HEK293 (cell line): ENCODE data around the gene VAV3.

Experiments
- CTCF ChIA-PET: fragments of 350-600 bp; formaldehyde crosslinking; extraction: SDS; loops from one replicate; lab custom pipeline; 2021; ENCODE audit warnings: antibody characterized with exemption; lab: Yijun Ruan, JAX
- POLR2A ChIA-PET: fragments of 300-600 bp; formaldehyde crosslinking; extraction: SDS; loops from one replicate; lab custom pipeline; 2020; ENCODE audit warnings: antibody characterized with exemption, inconsistent platforms; lab: Yijun Ruan, JAX
- H3K27ac ChIP-seq: fragments of 200-500 bp; sonication (Bioruptor generic); 2 replicates; pipeline ENCODE4 v1.5.1; 2014; ENCODE audit warnings: low read depth, low read length, control low read depth, inconsistent platforms; ENCODE audit errors: extremely low read depth
- H3K36me3 ChIP-seq, 2 experiments: fragments of 200-500 bp in 1 of 2; sonication (Bioruptor generic) in 1 of 2; 1 replicate in 1 of 2; 2 replicates in 1 of 2; pipeline ENCODE4 v1.5.1; 2014 to 2017; ENCODE audit warnings: inconsistent platforms in 2 of 2, low read length in 2 of 2; ENCODE audit not compliant: control insufficient read depth in 2 of 2, insufficient read depth in 1 of 2
- H3K4me1 ChIP-seq: fragments of 200-500 bp; sonication (Bioruptor generic); 2 replicates; pipeline ENCODE4 v1.5.1; 2014; ENCODE audit warnings: mild to moderate bottlenecking, low read length, inconsistent platforms; ENCODE audit not compliant: control insufficient read depth, insufficient read depth
- H3K4me3 ChIP-seq: 2 replicates; pipeline ENCODE4 v1.5.1; 2011; ENCODE audit warnings: low read depth, mild to moderate bottlenecking, control low read depth, low read length, moderate library complexity
- H3K9me3 ChIP-seq: fragments of 200-500 bp; sonication (Bioruptor generic); 2 replicates; pipeline ENCODE4 v1.5.1; 2014; ENCODE audit warnings: low read depth, low read length, inconsistent platforms; ENCODE audit not compliant: control insufficient read depth, insufficient read depth
- ZNF280C ChIP-seq: fragments of 450-650 bp; formaldehyde crosslinking; IDR thresholded peaks from 2 replicates; pipeline ENCODE4 v1.5.1; 2016; ENCODE audit warnings: missing biosample characterization, missing genetic modification characterization
- ZNF354C ChIP-seq: fragments of 450-650 bp; formaldehyde crosslinking; IDR thresholded peaks from 2 replicates; pipeline ENCODE4 v1.5.1; 2016; ENCODE audit warnings: missing biosample characterization, missing genetic modification characterization, low read depth, borderline replicate concordance
- ZNF518A ChIP-seq: fragments of 450-650 bp; formaldehyde crosslinking; conservative IDR thresholded peaks from 2 replicates; pipeline ENCODE4 v1.5.1; 2016; ENCODE audit warnings: low read depth, missing biosample characterization, missing genetic modification characterization
- ZNF549 ChIP-seq: fragments of 450-650 bp; IDR thresholded peaks from 2 replicates; pipeline ENCODE4 v1.5.1; 2018; ENCODE audit warnings: missing biosample characterization, missing genetic modification characterization, mild to moderate bottlenecking, inconsistent platforms, moderate library complexity
- ZNF629 ChIP-seq: fragments of 450-650 bp; formaldehyde crosslinking; IDR thresholded peaks from 2 replicates; pipeline ENCODE4 v1.5.1; 2017; ENCODE audit warnings: missing biosample characterization, missing genetic modification characterization
- ZNF664 ChIP-seq: fragments of 450-650 bp; formaldehyde crosslinking; IDR thresholded peaks from 2 replicates; pipeline ENCODE4 v1.5.1; 2016; ENCODE audit warnings: missing biosample characterization, missing genetic modification characterization
- ZNF791 ChIP-seq: fragments of 450-650 bp; formaldehyde crosslinking; IDR thresholded peaks from 2 replicates; pipeline ENCODE4 v1.5.1; 2016; ENCODE audit warnings: missing biosample characterization, missing genetic modification characterization
- TF ChIP-seq, protein P1 (sequence below): fragments of 450-650 bp; formaldehyde crosslinking; IDR thresholded peaks from 2 replicates; pipeline ENCODE4 v1.5.1; 2016; ENCODE audit warnings: missing biosample characterization, missing genetic modification characterization
- TF ChIP-seq, protein P2 (sequence below): fragments of 450-650 bp; formaldehyde crosslinking; IDR thresholded peaks from 2 replicates; pipeline ENCODE4 v1.5.1; 2016; ENCODE audit warnings: missing biosample characterization, missing genetic modification characterization

VAV3 gene

DNA sequence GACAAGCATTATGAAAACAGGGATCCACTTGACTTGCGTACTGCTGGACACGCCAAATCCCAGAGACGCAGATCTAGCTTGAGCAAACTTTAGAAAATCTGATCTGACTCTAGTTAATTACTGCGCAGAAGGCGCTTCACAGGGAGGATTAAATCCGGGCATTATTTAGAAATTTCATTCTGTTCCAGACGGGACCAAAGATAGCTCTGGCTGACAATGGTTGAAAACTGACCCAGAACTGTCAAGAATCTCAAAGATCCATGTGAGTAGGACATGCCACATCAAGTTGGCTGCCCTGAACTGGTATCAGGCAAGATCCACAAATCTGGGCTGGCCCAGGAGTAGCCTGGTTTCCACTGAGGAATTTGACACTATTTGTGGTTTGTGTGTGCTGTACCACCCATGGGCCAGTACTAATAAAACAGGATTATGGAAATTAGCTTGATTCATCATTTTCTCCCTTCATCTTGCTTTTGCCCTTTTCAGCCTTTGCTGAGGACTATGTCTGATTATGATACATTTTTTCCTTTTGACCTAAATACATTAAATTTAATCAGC, 171.0 kb downstream of the VAV3 start:
- no peaks in the 10 kb centered on the region for H3K36me3 ChIP-seq
- TF ChIP-seq ZNF549 (tag by site-specific recombination), result no peak
- TF ChIP-seq ZNF664 (tag by site-specific recombination), result no peak
- no peak for TF ChIP-seq ZNF791 (tag by site-specific recombination)
- TF ChIP-seq, protein P1, sequence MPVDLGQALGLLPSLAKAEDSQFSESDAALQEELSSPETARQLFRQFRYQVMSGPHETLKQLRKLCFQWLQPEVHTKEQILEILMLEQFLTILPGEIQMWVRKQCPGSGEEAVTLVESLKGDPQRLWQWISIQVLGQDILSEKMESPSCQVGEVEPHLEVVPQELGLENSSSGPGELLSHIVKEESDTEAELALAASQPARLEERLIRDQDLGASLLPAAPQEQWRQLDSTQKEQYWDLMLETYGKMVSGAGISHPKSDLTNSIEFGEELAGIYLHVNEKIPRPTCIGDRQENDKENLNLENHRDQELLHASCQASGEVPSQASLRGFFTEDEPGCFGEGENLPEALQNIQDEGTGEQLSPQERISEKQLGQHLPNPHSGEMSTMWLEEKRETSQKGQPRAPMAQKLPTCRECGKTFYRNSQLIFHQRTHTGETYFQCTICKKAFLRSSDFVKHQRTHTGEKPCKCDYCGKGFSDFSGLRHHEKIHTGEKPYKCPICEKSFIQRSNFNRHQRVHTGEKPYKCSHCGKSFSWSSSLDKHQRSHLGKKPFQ (tag by site-specific recombination), result no peak
- TF ChIP-seq ZNF280C, result no peak
- no peak for TF ChIP-seq ZNF629 (tag by site-specific recombination)
- no peak for TF ChIP-seq ZNF518A (tag by site-specific recombination)
- TF ChIP-seq, all 188 proteins: peak for 0
- peaks cover 3% of the 10 kb centered on the region for H3K4me1 ChIP-seq
- CTCF ChIA-PET, result interaction anchor here (0.7 to 3.8 kb wide), 3 partner anchors 11 to 331 kb away, joined by 3 to 24 read pairs (median 10); no protein-coding TSS in a partner anchor
- POLR2A ChIA-PET, result no interaction called here
- no peaks in the 10 kb centered on the region for H3K9me3 ChIP-seq
- no peak overlapping the region for H3K4me3 ChIP-seq
- no peak overlapping the region for H3K27ac ChIP-seq

DNA sequence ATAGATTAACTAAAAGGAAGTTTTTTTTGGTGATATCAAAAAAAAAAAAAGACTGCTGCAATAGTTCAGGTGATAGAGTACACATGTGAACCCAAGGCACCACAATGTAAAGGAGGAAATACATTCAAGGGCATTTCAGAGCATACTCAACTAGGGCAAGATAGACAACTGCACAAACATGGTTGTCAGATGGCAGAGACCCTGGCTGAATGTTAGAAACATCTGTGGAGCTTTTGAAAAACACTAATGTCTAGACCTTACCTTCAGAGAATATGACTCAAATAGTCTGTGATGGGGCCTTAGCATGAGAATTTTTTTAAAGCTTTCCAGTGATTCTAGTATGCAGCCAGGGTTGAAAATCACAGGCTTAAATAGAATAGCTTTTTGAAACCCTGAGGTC, 173.6 kb downstream of the VAV3 start:
- no peaks in the 10 kb centered on the region for H3K36me3 ChIP-seq
- no peak overlapping the region for H3K27ac ChIP-seq
- ChIA-PET POLR2A (no interaction called here), CTCF (interaction anchor here (0.7 to 1.4 kb wide), 3 partner anchors 9 to 41 kb away, joined by 3 to 8 read pairs (median 3); no protein-coding TSS in a partner anchor)
- H3K9me3 ChIP-seq, result no peaks in the 10 kb centered on the region
- no peak overlapping the region for H3K4me3 ChIP-seq
- no peak for TF ChIP-seq ZNF354C
- TF ChIP-seq, all 188 proteins: peak for 0
- peaks cover 6% of the 10 kb centered on the region for H3K4me1 ChIP-seq

GRCh38 chr1:107789817-107790524, 175.0 kb downstream of the VAV3 start:
- CTCF ChIA-PET, result interaction anchor here (14.2 kb wide), 1 partner anchor 337 kb away, joined by 287 read pairs; no protein-coding TSS in a partner anchor
- Histone ChIP-seq H3K4me1 (peaks cover 6% of the 10 kb centered on the region), H3K4me3 (no peak overlapping the region), H3K36me3 (no peaks in the 10 kb centered on the region), H3K9me3 (no peaks in the 10 kb centered on the region), H3K27ac (no peak overlapping the region)
- TF ChIP-seq, protein P2, sequence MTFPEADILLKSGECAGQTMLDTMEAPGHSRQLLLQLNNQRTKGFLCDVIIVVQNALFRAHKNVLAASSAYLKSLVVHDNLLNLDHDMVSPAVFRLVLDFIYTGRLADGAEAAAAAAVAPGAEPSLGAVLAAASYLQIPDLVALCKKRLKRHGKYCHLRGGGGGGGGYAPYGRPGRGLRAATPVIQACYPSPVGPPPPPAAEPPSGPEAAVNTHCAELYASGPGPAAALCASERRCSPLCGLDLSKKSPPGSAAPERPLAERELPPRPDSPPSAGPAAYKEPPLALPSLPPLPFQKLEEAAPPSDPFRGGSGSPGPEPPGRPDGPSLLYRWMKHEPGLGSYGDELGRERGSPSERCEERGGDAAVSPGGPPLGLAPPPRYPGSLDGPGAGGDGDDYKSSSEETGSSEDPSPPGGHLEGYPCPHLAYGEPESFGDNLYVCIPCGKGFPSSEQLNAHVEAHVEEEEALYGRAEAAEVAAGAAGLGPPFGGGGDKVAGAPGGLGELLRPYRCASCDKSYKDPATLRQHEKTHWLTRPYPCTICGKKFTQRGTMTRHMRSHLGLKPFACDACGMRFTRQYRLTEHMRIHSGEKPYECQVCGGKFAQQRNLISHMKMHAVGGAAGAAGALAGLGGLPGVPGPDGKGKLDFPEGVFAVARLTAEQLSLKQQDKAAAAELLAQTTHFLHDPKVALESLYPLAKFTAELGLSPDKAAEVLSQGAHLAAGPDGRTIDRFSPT, result no peak
- POLR2A ChIA-PET, result no interaction called here
